ENCODE data around the gene SLC1A7.

DNA sequence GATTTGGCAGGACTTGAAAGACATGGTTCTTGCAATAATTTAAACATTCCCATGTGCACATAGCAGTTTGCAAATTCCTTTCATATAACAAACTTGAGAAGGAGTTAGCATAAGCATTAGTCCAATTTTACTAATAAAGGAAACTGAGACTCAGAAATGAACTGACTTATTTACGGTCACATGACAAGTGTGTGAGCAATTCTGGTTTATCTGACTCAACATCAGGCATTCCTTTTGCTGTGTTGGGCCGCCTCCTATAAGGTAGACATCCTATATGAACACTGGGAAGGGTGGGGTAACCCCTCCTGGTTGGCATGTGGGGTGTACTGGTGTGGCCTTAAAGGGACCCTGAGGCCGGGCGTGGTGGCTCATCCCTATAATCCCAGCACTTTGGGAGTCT lies 45.7 kb upstream of the SLC1A7 start:
- TF ChIP-seq EZH2 (IDR thresholded peaks at IDR 0.05) (no peak), SIN3A (IDR thresholded peaks at IDR 0.05; ENCODE audit: low read depth) (no peak), SP1 (IDR thresholded peaks at IDR 0.05; ENCODE audit: low read depth) (no peak)
- TF ChIP-seq, protein P1, sequence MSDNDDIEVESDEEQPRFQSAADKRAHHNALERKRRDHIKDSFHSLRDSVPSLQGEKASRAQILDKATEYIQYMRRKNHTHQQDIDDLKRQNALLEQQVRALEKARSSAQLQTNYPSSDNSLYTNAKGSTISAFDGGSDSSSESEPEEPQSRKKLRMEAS (IDR thresholded peaks at IDR 0.05): no peak
- TF ChIP-seq, protein P2, sequence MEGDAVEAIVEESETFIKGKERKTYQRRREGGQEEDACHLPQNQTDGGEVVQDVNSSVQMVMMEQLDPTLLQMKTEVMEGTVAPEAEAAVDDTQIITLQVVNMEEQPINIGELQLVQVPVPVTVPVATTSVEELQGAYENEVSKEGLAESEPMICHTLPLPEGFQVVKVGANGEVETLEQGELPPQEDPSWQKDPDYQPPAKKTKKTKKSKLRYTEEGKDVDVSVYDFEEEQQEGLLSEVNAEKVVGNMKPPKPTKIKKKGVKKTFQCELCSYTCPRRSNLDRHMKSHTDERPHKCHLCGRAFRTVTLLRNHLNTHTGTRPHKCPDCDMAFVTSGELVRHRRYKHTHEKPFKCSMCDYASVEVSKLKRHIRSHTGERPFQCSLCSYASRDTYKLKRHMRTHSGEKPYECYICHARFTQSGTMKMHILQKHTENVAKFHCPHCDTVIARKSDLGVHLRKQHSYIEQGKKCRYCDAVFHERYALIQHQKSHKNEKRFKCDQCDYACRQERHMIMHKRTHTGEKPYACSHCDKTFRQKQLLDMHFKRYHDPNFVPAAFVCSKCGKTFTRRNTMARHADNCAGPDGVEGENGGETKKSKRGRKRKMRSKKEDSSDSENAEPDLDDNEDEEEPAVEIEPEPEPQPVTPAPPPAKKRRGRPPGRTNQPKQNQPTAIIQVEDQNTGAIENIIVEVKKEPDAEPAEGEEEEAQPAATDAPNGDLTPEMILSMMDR (IDR thresholded peaks at IDR 0.05 in 2 of 3, conservative IDR thresholded peaks at IDR 0.05 in 1 of 3; ENCODE audit: borderline replicate concordance in 1 of 3, insufficient read depth in 1 of 3, low read depth in 2 of 3, low read length in 2 of 3): no peak

Data from HCT116 (cell line).